A549 (cell line): Measurements from ENCODE around the gene OPCML.

ENCODE experiments used
- JUN ChIP-seq, 2 experiments: fragments of >200 bp; sonication (Bioruptor Twin); formaldehyde crosslinking; IDR thresholded peaks; 2 replicates in 1 of 2; 3 replicates in 1 of 2; pipeline ENCODE4 v1.6.1; 2016 to 2017
- REST ChIP-seq: fragments of 200-600 bp; sonication (generic); IDR thresholded peaks from 2 replicates; pipeline ENCODE4 v1.6.1; 2016; ENCODE audit warnings: antibody characterized with exemption, mild to moderate bottlenecking, moderate library complexity

- TF ChIP-seq JUN (IDR thresholded peaks at IDR 0.05) (no peak), REST (no peak)
Measured at GRCh38 chr11:133075351-133075750, 456.9 kb downstream of the OPCML start.
